Ascending aorta (tissue), 2 donors: ENCODE results near the gene MAP10. TPM values are rescaled to one million over a fixed set of nuclear protein-coding genes. Genes with fewer than 3 reads are reported as not detected.

Experiments
- DNase-seq, 2 donors: peaks; one replicate each; pipeline ENCODE4 v3.0.0-alpha.2; 2019; ENCODE audit warnings: low spot score in 2 of 2
- H3K27ac ChIP-seq, 2 donors: fragments of 200-600 bp; sonication (generic); one replicate each; pipeline ENCODE4 v1.5.1; 2016 to 2017; ENCODE audit warnings: mild to moderate bottlenecking in 1 of 2
- H3K27me3 ChIP-seq: fragments of 200-600 bp; sonication (generic); one replicate; pipeline ENCODE4 v1.5.1; 2017
- H3K36me3 ChIP-seq, 2 donors: fragments of 200-600 bp; sonication (generic); one replicate each; pipeline ENCODE4 v1.5.1; 2016
- H3K4me1 ChIP-seq, 2 donors: fragments of 200-600 bp; sonication (generic); one replicate each; pipeline ENCODE4 v1.5.1; 2016 to 2017; ENCODE audit warnings: mild to moderate bottlenecking in 1 of 2
- H3K4me3 ChIP-seq, 2 donors: fragments of 200-600 bp; sonication (generic); one replicate each; pipeline ENCODE4 v1.5.1; 2016 to 2017; ENCODE audit warnings: mild to moderate bottlenecking in 1 of 2
- H3K9me3 ChIP-seq, 2 donors: fragments of 200-600 bp; sonication (generic); one replicate each; pipeline ENCODE4 v1.5.1; 2016
- CTCF ChIP-seq, 3 experiments: fragments of 200-600 bp in 2 of 3; fragments of 450-650 bp in 1 of 3; sonication (generic) in 2 of 3; IDR thresholded peaks; one replicate each; pipeline ENCODE4 v1.5.1; 2016 to 2019; ENCODE audit warnings: antibody characterized with exemption in 3 of 3, mild to moderate bottlenecking in 1 of 3, moderate library complexity in 1 of 3
- intact Hi-C: fragments of 100-400 bp; cut with DNase I; formaldehyde crosslinking; loops from one replicate; pipeline ENCODE4 v1.15.1; 2023
- total RNA-seq: library from RNA; depleted of rRNA; stranded (reverse); fragments of >200 nt; gene quantifications from one replicate; pipeline ENCODE4 v1.1.0, GENCODE V29; 2016

The MAP10 gene
- total RNA-seq, 1 donor from 2014 or later, result 0.85 TPM

GRCh38 chr1:232818040-232818439, 12.8 kb downstream of the MAP10 start:
- no peak for TF ChIP-seq CTCF (IDR thresholded peaks at IDR 0.05)
- Histone ChIP-seq H3K4me1 (no peaks in the 10 kb centered on the region), H3K36me3 (no peaks in the 10 kb centered on the region), H3K4me3 (no peak overlapping the region), H3K27ac (no peak overlapping the region), H3K27me3 (no peaks in the 10 kb centered on the region), H3K9me3 (no peaks in the 10 kb centered on the region)
- intact Hi-C loops, result no loop called here
- no peak for DNase-seq

GRCh38 chr1:232820431-232820830, 15.2 kb downstream of the MAP10 start:
- TF ChIP-seq CTCF (IDR thresholded peaks at IDR 0.05), result no peak
- no peaks in the 10 kb centered on the region for H3K4me1 ChIP-seq
- no peak overlapping the region for H3K4me3 ChIP-seq
- no peaks in the 10 kb centered on the region for H3K36me3 ChIP-seq
- no peak for DNase-seq
- no peaks in the 10 kb centered on the region for H3K9me3 ChIP-seq
- intact Hi-C loops, result no loop called here
- no peaks in the 10 kb centered on the region for H3K27me3 ChIP-seq
- H3K27ac ChIP-seq, result no peak overlapping the region

- intact Hi-C loops, result no loop called here
- Histone ChIP-seq H3K27me3 (no peaks in the 10 kb centered on the region), H3K36me3 (no peaks in the 10 kb centered on the region), H3K4me3 (no peak overlapping the region), H3K9me3 (no peaks in the 10 kb centered on the region), H3K27ac (no peak overlapping the region), H3K4me1 (no peaks in the 10 kb centered on the region)
- DNase-seq, result no peak
- TF ChIP-seq CTCF (IDR thresholded peaks at IDR 0.05), result no peak
Observed at GRCh38 chr1:232822530-232822929, 17.3 kb downstream of the MAP10 start.

- TF ChIP-seq CTCF (IDR thresholded peaks at IDR 0.05), result no peak
- H3K27me3 ChIP-seq, result no peaks in the 10 kb centered on the region
- intact Hi-C loops, result no loop called here
- no peaks in the 10 kb centered on the region for H3K9me3 ChIP-seq
- no peaks in the 10 kb centered on the region for H3K36me3 ChIP-seq
- no peak for DNase-seq
- no peak overlapping the region for H3K27ac ChIP-seq
- H3K4me3 ChIP-seq, result no peak overlapping the region
- no peaks in the 10 kb centered on the region for H3K4me1 ChIP-seq
Observed at GRCh38 chr1:232826318-232826717, 21.1 kb downstream of the MAP10 start.

- no peak overlapping the region for H3K4me3 ChIP-seq
- no peaks in the 10 kb centered on the region for H3K4me1 ChIP-seq
- H3K36me3 ChIP-seq, result no peaks in the 10 kb centered on the region
- no peaks in the 10 kb centered on the region for H3K9me3 ChIP-seq
- no peak for DNase-seq
- H3K27ac ChIP-seq, result no peak overlapping the region
- TF ChIP-seq CTCF (IDR thresholded peaks at IDR 0.05), result no peak
- H3K27me3 ChIP-seq, result no peaks in the 10 kb centered on the region
- intact Hi-C loops, result no loop called here
Observed at GRCh38 chr1:232830661-232831060, 25.4 kb downstream of the MAP10 start.

- no peaks in the 10 kb centered on the region for H3K4me1 ChIP-seq
- no peaks in the 10 kb centered on the region for H3K36me3 ChIP-seq
- intact Hi-C loops, result no loop called here
- no peak for TF ChIP-seq CTCF (IDR thresholded peaks at IDR 0.05)
- no peaks in the 10 kb centered on the region for H3K27me3 ChIP-seq
- no peaks in the 10 kb centered on the region for H3K9me3 ChIP-seq
- no peak overlapping the region for H3K27ac ChIP-seq
- no peak for DNase-seq
- no peak overlapping the region for H3K4me3 ChIP-seq
Observed at GRCh38 chr1:232831895-232832294, 26.7 kb downstream of the MAP10 start.
